GM21786 (cell line): Measurements from ENCODE around the gene DVL2.

Experiments used
- ATAC-seq: cut with Tn5 transposase; IDR thresholded peaks from one replicate; pipeline ENCODE4 v1.9.1; 2021; ENCODE audit not compliant: unreplicated experiment

DVL2 gene

GRCh38 chr17:7234083-7234951, at the start of gene DVL2:
Gene DVL2 (minus strand): TSS chr17:7234517. CDS start chr17:7234262, 255 bp downstream.
- peak; percentile 46 for ATAC-seq

- no peak for ATAC-seq
Observed at GRCh38 chr17:7283471-7284216, 49.3 kb upstream of the DVL2 start.

GRCh38 chr17:7282752-7283321, 48.5 kb upstream of the DVL2 start:
- ATAC-seq, result no peak

- ATAC-seq, result no peak
Observed at GRCh38 chr17:7281953-7282751, 47.8 kb upstream of the DVL2 start.

GRCh38 chr17:7281074-7281952, 47.0 kb upstream of the DVL2 start, which contains the start of gene SLC2A4:
Gene SLC2A4 (plus strand): TSS chr17:7281718. CDS start chr17:7281935, 217 bp downstream.
- ATAC-seq, result no peak

- peak; percentile 61 for ATAC-seq
Observed at GRCh38 chr17:7280519-7281073, 46.3 kb upstream of the DVL2 start.

- ATAC-seq, result no peak
Observed at GRCh38 chr17:7279448-7279847, 45.1 kb upstream of the DVL2 start.

GRCh38 chr17:7266784-7267183, 32.5 kb upstream of the DVL2 start:
- no peak for ATAC-seq

GRCh38 chr17:7263801-7264078, 29.4 kb upstream of the DVL2 start:
- no peak for ATAC-seq

- ATAC-seq, result no peak
Observed at GRCh38 chr17:7262935-7263800, 28.9 kb upstream of the DVL2 start.

- no peak for ATAC-seq
Observed at GRCh38 chr17:7262192-7262934, 28.0 kb upstream of the DVL2 start, which contains the start of gene CLDN7. Gene CLDN7 (minus strand): TSS chr17:7262478. CDS start chr17:7262043, 435 bp downstream.

GRCh38 chr17:7261379-7262191, 27.3 kb upstream of the DVL2 start:
- ATAC-seq, result no peak

- no peak for ATAC-seq
Observed at GRCh38 chr17:7260651-7261378, 26.5 kb upstream of the DVL2 start.

- ATAC-seq, result no peak
Observed at GRCh38 chr17:7260151-7260550, 25.8 kb upstream of the DVL2 start.

- ATAC-seq, result no peak
Observed at GRCh38 chr17:7259555-7259889, 25.2 kb upstream of the DVL2 start.

- ATAC-seq, result no peak
Observed at GRCh38 chr17:7258731-7259554, 24.6 kb upstream of the DVL2 start.
